K562 (cell line): ENCODE data around the gene U2SURP. TPM values are rescaled to one million over a fixed set of nuclear protein-coding genes. Genes with fewer than 3 reads are reported as not detected.

Experiments
- ATAC-seq: fragments of 200-7000 bp; cut with Tn5 transposase; 3 replicates; pipeline ENCODE4 v1.9.1; 2020; ENCODE audit warnings: moderate library complexity
- BruUV-seq: library from RNA; stranded (reverse); fragments of 400-500 nt; replicated peaks from 2 replicates; lab custom pipeline; 2021; lab: Mats Ljungman, UMichigan
- CTCF ChIA-PET: fragments of 300-600 bp; formaldehyde crosslinking; extraction: SDS; loops from one replicate; lab custom pipeline; 2021; ENCODE audit warnings: low intra/inter-chr PET ratio; lab: Yijun Ruan, JAX
- POLR2A ChIA-PET: fragments of 300-600, 350-650 bp; sonication (Branson Sonifier 250); formaldehyde crosslinking; extraction: SDS; loops from one replicate; lab custom pipeline; 2021; ENCODE audit warnings: antibody characterized with exemption, inconsistent platforms; lab: Yijun Ruan, JAX
- DNase-seq, 4 experiments: peaks; one replicate each; pipeline versions ENCODE4 v3.0.0 to v3.0.0-alpha.2; 2011 to 2018; ENCODE audit warnings: low spot score in 3 of 4, mixed read lengths in 3 of 4; ENCODE audit errors: extremely low read depth in 1 of 4
- FAIRE-seq: peaks from 2 replicates; lab custom pipeline; 2011; peaks lifted over from hg19 to GRCh38; lab: Jason Lieb, UNC
- H2AFZ ChIP-seq: 2 replicates; pipeline ENCODE4 v1.6.0; 2011; ENCODE audit warnings: low read depth, low read length, control low read depth, inconsistent platforms
- H3K27ac ChIP-seq: fragments of 200-600 bp; 3 replicates; pipeline ENCODE4 v1.8.0; 2011; ENCODE audit warnings: low read depth, mild to moderate bottlenecking, control low read depth, inconsistent platforms, low read length, moderate library complexity, mixed read lengths; ENCODE audit errors: extremely low read depth
- H3K27me3 ChIP-seq, 2 experiments: fragments of 300-600 bp in 1 of 2; 2 replicates in 1 of 2; 3 replicates in 1 of 2; pipeline versions ENCODE4 v1.6.0 to v1.8.0; 2011; ENCODE audit warnings: inconsistent platforms in 2 of 2, low read length in 2 of 2, mild to moderate bottlenecking in 1 of 2, mixed read lengths in 1 of 2, moderate library complexity in 1 of 2; ENCODE audit not compliant: control insufficient read depth in 2 of 2, insufficient read depth in 2 of 2
- H3K36me3 ChIP-seq: fragments of 300-600 bp; 3 replicates; pipeline ENCODE4 v1.8.0; 2011; ENCODE audit warnings: mild to moderate bottlenecking, low read length, inconsistent platforms; ENCODE audit not compliant: control insufficient read depth, insufficient read depth
- H3K4me1 ChIP-seq, 2 experiments: fragments of 200-600 bp in 1 of 2; replicated peaks in 1 of 2; 2 replicates in 1 of 2; 3 replicates in 1 of 2; pipeline versions ENCODE4 v1.5.1 to v1.8.0; 2011; ENCODE audit warnings: inconsistent platforms in 2 of 2, low read length in 2 of 2, mild to moderate bottlenecking in 1 of 2, mixed read lengths in 1 of 2, moderate library complexity in 1 of 2; ENCODE audit not compliant: control insufficient read depth in 2 of 2, insufficient read depth in 2 of 2
- H3K4me2 ChIP-seq: 2 replicates; pipeline ENCODE4 v1.6.1; 2011; ENCODE audit warnings: low read length, control low read depth, inconsistent platforms, mixed read lengths; ENCODE audit not compliant: insufficient read depth
- H3K4me3 ChIP-seq: fragments of 200-600 bp; sonication (generic), shearing (Covaris generic); 2 replicates; pipeline ENCODE4 v1.5.1; 2016; ENCODE audit warnings: control low read depth, inconsistent platforms
- H3K79me2 ChIP-seq: fragments of 200-600 bp; 3 replicates; pipeline ENCODE4 v1.8.0; 2011; ENCODE audit warnings: low read length, inconsistent platforms; ENCODE audit not compliant: control insufficient read depth, insufficient read depth
- H3K9ac ChIP-seq, 2 experiments: 2 replicates each; pipeline versions ENCODE4 v1.6.0 to v1.6.1; 2011; ENCODE audit warnings: low read depth in 2 of 2, low read length in 2 of 2, control low read depth in 1 of 2, inconsistent platforms in 1 of 2, mild to moderate bottlenecking in 1 of 2, mixed read lengths in 1 of 2; ENCODE audit not compliant: insufficient read depth in 1 of 2
- H3K9me1 ChIP-seq: one replicate; pipeline ENCODE4 v1.6.0; 2011; ENCODE audit warnings: inconsistent platforms, mild to moderate bottlenecking, low read length, moderate library complexity; ENCODE audit not compliant: control insufficient read depth, insufficient read depth
- H3K9me3 ChIP-seq: replicated peaks from 2 replicates; pipeline ENCODE4 v1.5.1; 2011; ENCODE audit warnings: low read depth, low read length, inconsistent platforms; ENCODE audit not compliant: control insufficient read depth, insufficient read depth
- H4K20me1 ChIP-seq: replicated peaks from 2 replicates; pipeline ENCODE4 v1.6.1; 2011; ENCODE audit warnings: low read length, inconsistent platforms, mixed read lengths; ENCODE audit not compliant: control insufficient read depth, insufficient read depth
- FOXA1 ChIP-seq: fragments of 450-650 bp; IDR thresholded peaks from 2 replicates; pipeline ENCODE4 v1.6.1; 2016; ENCODE audit warnings: mild to moderate bottlenecking, borderline replicate concordance
- GATAD2B ChIP-seq: fragments of 450-650 bp; IDR thresholded peaks from 2 replicates; pipeline ENCODE4 v1.6.1; 2017; ENCODE audit warnings: mild to moderate bottlenecking, borderline replicate concordance
- HDAC3 ChIP-seq: fragments of 450-650 bp; IDR thresholded peaks from 2 replicates; pipeline ENCODE4 v1.6.1; 2018; ENCODE audit warnings: borderline replicate concordance, mild to moderate bottlenecking, moderate library complexity; ENCODE audit not compliant: partially characterized antibody
- ILF3 ChIP-seq: fragments of 450-650 bp; IDR thresholded peaks from 2 replicates; pipeline ENCODE4 v1.6.1; 2018; ENCODE audit warnings: antibody characterized with exemption, mild to moderate bottlenecking, moderate library complexity, borderline replicate concordance
- UBTF ChIP-seq, 2 experiments: IDR thresholded peaks; 2 replicates each; pipeline ENCODE4 v1.6.1; 2012; ENCODE audit warnings: improper control_type of control experiment in 2 of 2, low read depth in 2 of 2, low read length in 2 of 2, borderline replicate concordance in 1 of 2
- ZBTB8A ChIP-seq: fragments of 450-650 bp; IDR thresholded peaks from 2 replicates; pipeline ENCODE4 v1.6.1; 2018; ENCODE audit warnings: mild to moderate bottlenecking, moderate library complexity; ENCODE audit not compliant: partially characterized antibody
- ZNF311 ChIP-seq: fragments of 250-450 bp; sonication (Bioruptor Pico); IDR thresholded peaks from 2 replicates; pipeline ENCODE4 v1.4.0; 2020; ENCODE audit warnings: mild to moderate bottlenecking, moderate library complexity
- ZNF592 ChIP-seq: fragments of 450-650 bp; IDR thresholded peaks from 2 replicates; pipeline ENCODE4 v1.6.1; 2017; ENCODE audit warnings: antibody characterized with exemption, mild to moderate bottlenecking
- WGBS: fragments of 100-300 bp; shearing (Covaris generic); methylation state at CpG from one replicate; pipeline ENCODE4 v1.1.6; 2016; ENCODE audit warnings: low coverage, mixed read lengths; ENCODE audit not compliant: insufficient coverage; ENCODE audit errors: missing lambda C conversion rate; 5-methylcytosine and 5-hydroxymethylcytosine counted together
- in situ Hi-C: fragments of 300-500 bp; cut with MboI; formaldehyde crosslinking; loops from 4 replicates; pipeline ENCODE4 v1.15.0; 2018; ENCODE audit warnings: inconsistent platforms, mixed read lengths
- intact Hi-C: fragments of 100-400 bp; cut with micrococcal nuclease; formaldehyde crosslinking; loops from 2 replicates; pipeline ENCODE4 v1.14.2; 2022
- polyA plus RNA-seq, 8 experiments: library from polyadenylated mRNA; depleted of rRNA in 4 of 8; stranded (reverse) in 5 of 8; unstranded in 3 of 8; fragments of >200 nt; fragmentation: Nextera tagmentation in 2 of 8; fragmentation: Illumina TruSeq in 1 of 8; extraction: Ambion mirVana in 2 of 8; extraction: Trizol in 1 of 8; gene quantifications; 2 replicates each; pipeline versions ENCODE4 v1.2.1 to v1.2.3, GENCODE V29; 2011 to 2014; ENCODE audit warnings: inconsistent platforms in 1 of 8, missing spikeins in 1 of 8
- total RNA-seq, 7 experiments: library from RNA; depleted of rRNA in 6 of 7; stranded (reverse); fragments of >200 nt in 6 of 7; fragmentation: Illumina TruSeq in 2 of 7; extraction: Trizol in 2 of 7; gene quantifications; 2 replicates each; pipeline versions ENCODE4 v1.2.1 to v1.2.3, GENCODE V29; 2011 to 2021; ENCODE audit warnings: low replicate concordance in 1 of 7

The U2SURP gene
- total and polyA plus RNA-seq, 9 of the 15 experiments (the other 6 are each of a cell fraction or from before 2014, with no cell fraction given): 128 to 322 (median 191) TPM

GRCh38 chr3:143000528-143000927 is 842 bp upstream of the U2SURP start:
- 0 out of 2 replicates have a peak, but pooled peaks have one; percentile 73 for TF ChIP-seq ILF3
- 0 out of 4 replicates have a peak, but pooled peaks of 1 of the 2 experiments have one; percentile 2 for TF ChIP-seq UBTF (IDR thresholded peaks at IDR 0.05; ENCODE audit: borderline replicate concordance in 1 of 2, low read depth in 2 of 2, low read length in 2 of 2)
- TF ChIP-seq FOXA1: no peak
- peak; percentile 22 for TF ChIP-seq HDAC3
- 0 out of 2 replicates have a peak, but pooled peaks have one; percentile 32 for TF ChIP-seq GATAD2B
- TF ChIP-seq ZBTB8A: peak; percentile 15
- 0 out of 2 replicates have a peak, but pooled peaks have one; percentile 18 for TF ChIP-seq ZNF592
- TF ChIP-seq ZNF311 (CRISPR knock-in tag): no peak
- CTCF ChIA-PET: no interaction called here
- intact Hi-C loops: loop anchor here (5.0 kb wide), 1 partner anchor 973 kb away; no protein-coding TSS in a partner anchor

More at GRCh38 chr3:143000528-143000927, 842 bp upstream of the U2SURP start:
- Histone ChIP-seq H4K20me1 (peaks cover 17% of the 10 kb centered on the region), H3K36me3 (peaks cover 7% of the 10 kb centered on the region; the same call in 1 of the 3 replicates), H3K4me1 (peaks cover 8 to 31% of the 10 kb centered on the region in 2 experiments; a peak in 4 of 5 replicates), H3K79me2 (peaks cover 66% of the 10 kb centered on the region), H3K9me3 (no peaks in the 10 kb centered on the region), H3K9ac (peak overlapping the region; percentile 98 to 99), H2AFZ (peak overlapping the region; percentile 93), H3K4me3 (peak overlapping the region; percentile 94), H3K27ac (peak overlapping the region; percentile 99), H3K9me1 (no peaks in the 10 kb centered on the region), H3K4me2 (peak overlapping the region; percentile 99), H3K27me3 (no peaks in the 10 kb centered on the region)
- DNase-seq (peak; percentile 33 to 42 (median 36)), ATAC-seq (peak; percentile 9; the same call in 2 of the 3 replicates), FAIRE-seq (no peak)
- POLR2A ChIA-PET: interaction anchor here (0.6 to 2.7 kb wide), 11 partner anchors 9 to 457 kb away, joined by 3 to 17 read pairs (median 4); no protein-coding TSS in a partner anchor
- in situ Hi-C loops: no loop called here
- WGBS: under 1% methylated on average over 10 of the region's 10 CpGs
- BruUV-seq: no TSS peak
